ENCODE measurements around the gene APBB2. TPM values are rescaled to one million over a fixed set of nuclear protein-coding genes. Genes with fewer than 3 reads are reported as not detected.

The APBB2 gene
- total and polyA plus RNA-seq, 2 of the 8 experiments (the other 6 are each of a cell fraction or from before 2014, with no cell fraction given) = 58.7 to 59.4 TPM

DNA sequence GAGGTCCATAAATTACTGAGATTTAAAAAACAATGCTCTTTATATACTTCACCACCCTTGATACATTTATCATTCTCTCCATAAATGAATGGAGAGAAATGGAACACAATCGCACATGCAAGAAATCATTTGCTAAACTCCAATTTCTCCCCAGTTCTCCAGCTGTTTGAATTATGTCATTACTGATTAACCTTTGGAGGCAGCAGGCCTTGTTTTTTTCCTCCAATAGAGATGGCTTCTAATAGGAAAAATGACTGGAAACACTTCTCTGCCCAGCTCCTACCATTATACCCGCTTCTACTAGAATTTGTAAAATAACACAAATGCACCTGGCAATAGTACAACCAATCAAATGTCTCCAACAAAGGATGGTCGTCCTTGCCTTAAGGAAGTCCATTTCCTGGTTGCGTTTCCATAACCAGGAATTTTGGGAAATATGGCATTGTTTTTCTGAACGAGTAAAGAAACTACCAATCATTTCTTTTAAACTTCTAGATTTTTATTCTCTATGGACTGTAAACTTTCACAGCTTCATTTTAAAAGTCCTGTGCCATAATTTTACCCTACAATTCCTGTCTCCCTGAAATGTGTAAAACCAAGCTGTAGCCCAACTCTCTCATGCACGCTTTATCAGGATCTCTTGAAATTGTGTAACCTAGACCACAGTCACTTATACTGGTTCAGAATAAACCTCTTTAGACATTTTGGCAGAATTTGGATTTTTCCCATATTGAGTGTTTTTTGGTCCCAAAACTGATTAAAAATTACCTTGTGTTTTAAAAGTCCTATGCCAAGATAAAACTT is 60.1 kb downstream of the APBB2 start (continued):
- TF ChIP-seq POU5F1 (IDR thresholded peaks at IDR 0.05; ENCODE audit: low read depth, low read length) = no peak
- no peak for TF ChIP-seq USF2 (IDR thresholded peaks at IDR 0.05; ENCODE audit: low read length)
- no peak for TF ChIP-seq CREB1 (IDR thresholded peaks at IDR 0.05)
- TF ChIP-seq SP4 (IDR thresholded peaks at IDR 0.05; ENCODE audit: low read length) = no peak
- TF ChIP-seq SP2 (IDR thresholded peaks at IDR 0.05; ENCODE audit: low read length) = no peak
- TF ChIP-seq SIX5 (IDR thresholded peaks at IDR 0.05; ENCODE audit: low read depth, low read length) = no peak
- no peak for TF ChIP-seq SP1 (IDR thresholded peaks at IDR 0.05; ENCODE audit: low read depth, low read length)
- TF ChIP-seq, protein P1, sequence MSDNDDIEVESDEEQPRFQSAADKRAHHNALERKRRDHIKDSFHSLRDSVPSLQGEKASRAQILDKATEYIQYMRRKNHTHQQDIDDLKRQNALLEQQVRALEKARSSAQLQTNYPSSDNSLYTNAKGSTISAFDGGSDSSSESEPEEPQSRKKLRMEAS (IDR thresholded peaks at IDR 0.05) = no peak
- TF ChIP-seq NRF1 (IDR thresholded peaks at IDR 0.05; ENCODE audit: low read depth, low read length) = no peak
- no peak for TF ChIP-seq E2F6 (IDR thresholded peaks at IDR 0.05)

Data from H1 (cell line).